OCI-LY3 (cell line): ENCODE results near the gene HSPA9.

Source experiments
- H2AFZ ChIP-seq: fragments of 200-600, 300-600 bp; shearing (Covaris generic); 2 replicates; pipeline ENCODE4 v1.6.0; 2014; ENCODE audit warnings: antibody characterized with exemption, low read depth, low read length
- H3K27ac ChIP-seq: fragments of 200-600, 300-600 bp; sonication (generic); 2 replicates; pipeline ENCODE4 v1.5.1; 2014; ENCODE audit warnings: mild to moderate bottlenecking, low read length, moderate library complexity, mixed read lengths
- H3K27me3 ChIP-seq: fragments of 200-600, 300-600 bp; sonication (generic); 2 replicates; pipeline ENCODE4 v1.6.1; 2014; ENCODE audit warnings: low read depth, low read length, mixed read lengths
- H3K36me3 ChIP-seq: fragments of 200-600, 300-600 bp; sonication (generic); replicated peaks from 2 replicates; pipeline ENCODE3; 2014; ENCODE audit warnings: low read depth, low read length, mixed read lengths
- H3K4me1 ChIP-seq: fragments of 300-600, 200-600 bp; sonication (generic); 2 replicates; pipeline ENCODE4 v1.6.1; 2014; ENCODE audit warnings: low read length, mixed read lengths
- H3K4me2 ChIP-seq: fragments of 200-600, 300-600 bp; sonication (generic); 2 replicates; pipeline ENCODE4 v1.6.1; 2014; ENCODE audit warnings: low read length, mixed read lengths
- H3K4me3 ChIP-seq: fragments of 300-600, 200-600 bp; sonication (generic); 2 replicates; pipeline ENCODE4 v1.5.1; 2014; ENCODE audit warnings: antibody characterized with exemption, mild to moderate bottlenecking, low read length, moderate library complexity
- H3K79me2 ChIP-seq: fragments of 300-600, 200-600 bp; shearing (Covaris generic); 2 replicates; pipeline ENCODE4 v1.6.1; 2014; ENCODE audit warnings: mild to moderate bottlenecking, low read length, mixed read lengths
- H3K9ac ChIP-seq: fragments of 300-600, 200-600 bp; shearing (Covaris generic); 2 replicates; pipeline ENCODE4 v1.6.0; 2014; ENCODE audit warnings: mild to moderate bottlenecking, low read length, moderate library complexity
- H3K9me3 ChIP-seq: fragments of 200-600, 300-600 bp; shearing (Covaris generic); 2 replicates; pipeline ENCODE4 v1.6.1; 2014; ENCODE audit warnings: low read length, mixed read lengths; ENCODE audit not compliant: insufficient read depth
- H4K20me1 ChIP-seq: fragments of 200-600, 300-600 bp; sonication (generic); 2 replicates; pipeline ENCODE4 v1.6.1; 2016; ENCODE audit warnings: low read length, mixed read lengths; ENCODE audit not compliant: insufficient read depth
- CTCF ChIP-seq: fragments of 200-600, 300-600 bp; sonication (generic); IDR thresholded peaks from 2 replicates; pipeline ENCODE4 v1.5.1; 2014; ENCODE audit warnings: antibody characterized with exemption, low read length, low read depth
- EZH2phosphoT487 ChIP-seq: fragments of 200-600 bp; shearing (Covaris generic); IDR thresholded peaks from 2 replicates; pipeline ENCODE4 v1.6.1; 2018; ENCODE audit warnings: antibody characterized with exemption, mixed run types, low read depth

The HSPA9 gene

DNA sequence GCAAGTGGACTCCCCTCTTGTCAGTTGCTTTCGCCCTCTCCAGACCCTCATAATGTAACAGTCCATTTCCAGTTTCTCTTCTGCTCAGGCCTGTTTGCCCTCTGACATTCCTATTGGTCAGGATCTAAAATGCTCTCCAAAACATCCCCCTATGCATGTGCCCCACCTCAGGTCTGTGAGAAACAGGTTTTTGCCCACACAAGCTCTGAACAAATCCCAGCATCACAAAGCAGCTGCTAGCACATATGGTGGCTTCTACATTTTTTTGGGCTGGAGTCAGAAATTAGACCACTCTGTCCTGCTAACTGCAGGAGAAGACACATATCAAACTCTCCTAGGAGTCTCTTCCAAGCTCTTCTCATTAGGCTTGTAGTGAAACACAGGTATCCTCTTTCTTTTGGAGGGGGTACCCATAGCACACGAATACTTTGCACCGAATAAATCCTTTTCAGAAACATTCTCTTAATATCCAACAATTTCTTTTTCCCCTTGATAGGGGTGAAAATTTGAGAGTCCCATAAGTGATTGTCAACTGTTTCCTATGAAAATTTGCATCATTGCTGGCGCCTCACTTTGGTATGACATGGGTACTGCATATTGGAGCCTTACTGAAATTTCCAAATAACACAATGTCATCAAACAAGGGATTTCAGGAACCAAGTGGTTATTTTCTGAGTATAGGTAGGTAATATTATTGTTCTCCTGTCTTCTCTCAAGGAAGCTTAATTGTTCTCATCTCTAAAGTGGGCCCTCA, 19.3 kb upstream of the HSPA9 start:
- Histone ChIP-seq H3K36me3 (no peaks in the 10 kb centered on the region), H4K20me1 (no peaks in the 10 kb centered on the region), H3K4me2 (no peak overlapping the region), H3K9me3 (no peaks in the 10 kb centered on the region), H3K4me3 (no peak overlapping the region), H3K79me2 (no peaks in the 10 kb centered on the region), H2AFZ (no peak overlapping the region), H3K27ac (no peak overlapping the region), H3K27me3 (no peaks in the 10 kb centered on the region), H3K4me1 (peaks cover 7% of the 10 kb centered on the region; the same call in 1 of the 2 replicates), H3K9ac (no peak overlapping the region)
- TF ChIP-seq EZH2phosphoT487 (no peak), CTCF (peak; percentile 45)

DNA sequence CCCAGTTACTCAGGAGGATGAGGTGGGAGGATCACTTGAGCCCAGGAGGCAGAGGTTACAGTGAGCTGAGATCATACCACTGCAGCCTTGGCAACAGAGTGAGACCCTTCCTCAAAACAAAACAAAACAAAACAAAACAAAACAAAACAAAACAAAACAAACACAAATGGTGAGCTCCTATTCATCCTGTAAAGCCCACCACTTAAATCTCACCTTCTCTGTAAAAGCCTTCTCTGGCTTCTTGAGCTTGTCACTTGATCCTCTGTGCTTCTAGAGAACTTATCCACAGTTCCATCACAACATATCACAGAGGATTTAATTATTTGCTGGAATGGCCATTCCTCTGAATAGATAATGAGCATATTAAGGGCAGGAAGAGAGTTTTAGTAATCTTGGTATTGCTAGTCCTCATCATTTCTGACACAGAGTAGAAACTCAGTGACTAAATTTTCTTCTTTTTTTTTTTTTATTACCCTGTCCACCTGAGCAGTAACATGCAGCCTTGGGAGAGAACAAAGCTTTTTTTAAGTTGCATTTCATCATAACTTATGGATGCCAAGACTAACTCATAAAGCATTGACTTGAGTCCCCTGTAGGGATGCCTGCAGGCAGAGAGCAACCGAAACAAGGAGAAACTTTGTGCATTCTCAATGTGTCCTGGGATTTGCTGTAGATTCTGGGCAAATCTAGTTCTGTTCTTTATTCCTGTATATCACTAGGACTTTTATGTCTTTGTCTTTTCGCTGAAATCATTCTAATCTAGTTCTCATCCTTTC, 13.0 kb upstream of the HSPA9 start:
- Histone ChIP-seq H2AFZ (no peak overlapping the region), H3K4me2 (no peak overlapping the region), H3K9me3 (no peaks in the 10 kb centered on the region), H3K27ac (no peak overlapping the region), H3K4me1 (peaks cover 20% of the 10 kb centered on the region), H3K27me3 (no peaks in the 10 kb centered on the region), H3K79me2 (no peaks in the 10 kb centered on the region), H3K4me3 (no peak overlapping the region), H4K20me1 (no peaks in the 10 kb centered on the region), H3K36me3 (no peaks in the 10 kb centered on the region), H3K9ac (no peak overlapping the region)
- TF ChIP-seq CTCF = no peak
- no peak for TF ChIP-seq EZH2phosphoT487

- H3K36me3 ChIP-seq = no peaks in the 10 kb centered on the region
- H3K27me3 ChIP-seq = no peaks in the 10 kb centered on the region
- H3K79me2 ChIP-seq = no peaks in the 10 kb centered on the region
- H3K4me3 ChIP-seq = no peak overlapping the region
- TF ChIP-seq CTCF (no peak), EZH2phosphoT487 (no peak)
- H3K4me2 ChIP-seq = no peak overlapping the region
- no peak overlapping the region for H3K27ac ChIP-seq
- H2AFZ ChIP-seq = no peak overlapping the region
- H4K20me1 ChIP-seq = no peaks in the 10 kb centered on the region
- no peaks in the 10 kb centered on the region for H3K9me3 ChIP-seq
- peaks cover 39% of the 10 kb centered on the region for H3K4me1 ChIP-seq
- H3K9ac ChIP-seq = no peak overlapping the region
Measured at GRCh38 chr5:138585157-138585556, 10.0 kb upstream of the HSPA9 start.

GRCh38 chr5:138583984-138584637, 8.9 kb upstream of the HSPA9 start:
- no peak for TF ChIP-seq EZH2phosphoT487
- Histone ChIP-seq H2AFZ (peak overlapping the region; percentile 90), H3K9ac (peak overlapping the region; percentile 19; the same call in 1 of the 2 replicates), H3K9me3 (no peaks in the 10 kb centered on the region), H3K36me3 (no peaks in the 10 kb centered on the region), H4K20me1 (no peaks in the 10 kb centered on the region), H3K79me2 (no peaks in the 10 kb centered on the region), H3K4me2 (peak overlapping the region; percentile 57), H3K4me3 (peak overlapping the region; percentile 25; the same call in 1 of the 2 replicates), H3K27me3 (no peaks in the 10 kb centered on the region), H3K4me1 (peaks cover 39% of the 10 kb centered on the region), H3K27ac (peak overlapping the region; percentile 57)
